ENCODE data around the gene GIT2.

GIT2 gene

DNA sequence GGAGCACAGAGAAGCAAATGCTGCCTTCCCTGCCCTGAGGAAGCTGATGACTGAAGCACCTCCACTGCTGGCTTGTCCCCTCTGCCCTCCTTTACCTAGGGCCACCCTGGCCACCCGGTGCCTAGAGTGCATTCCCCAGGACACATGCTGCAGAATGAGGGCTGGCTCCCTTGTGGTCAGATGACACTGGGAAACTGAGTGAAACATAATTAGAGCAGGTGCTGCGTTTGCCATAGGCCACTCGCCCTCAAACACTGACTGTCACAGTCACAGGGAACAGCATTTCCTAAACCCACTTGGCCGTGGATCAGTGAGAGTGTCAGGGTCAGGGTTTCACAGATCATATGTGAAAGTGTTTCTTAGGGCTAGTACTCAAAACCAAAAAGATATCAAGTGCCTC, 80.1 kb downstream of the GIT2 start:
- TF ChIP-seq, protein P1, sequence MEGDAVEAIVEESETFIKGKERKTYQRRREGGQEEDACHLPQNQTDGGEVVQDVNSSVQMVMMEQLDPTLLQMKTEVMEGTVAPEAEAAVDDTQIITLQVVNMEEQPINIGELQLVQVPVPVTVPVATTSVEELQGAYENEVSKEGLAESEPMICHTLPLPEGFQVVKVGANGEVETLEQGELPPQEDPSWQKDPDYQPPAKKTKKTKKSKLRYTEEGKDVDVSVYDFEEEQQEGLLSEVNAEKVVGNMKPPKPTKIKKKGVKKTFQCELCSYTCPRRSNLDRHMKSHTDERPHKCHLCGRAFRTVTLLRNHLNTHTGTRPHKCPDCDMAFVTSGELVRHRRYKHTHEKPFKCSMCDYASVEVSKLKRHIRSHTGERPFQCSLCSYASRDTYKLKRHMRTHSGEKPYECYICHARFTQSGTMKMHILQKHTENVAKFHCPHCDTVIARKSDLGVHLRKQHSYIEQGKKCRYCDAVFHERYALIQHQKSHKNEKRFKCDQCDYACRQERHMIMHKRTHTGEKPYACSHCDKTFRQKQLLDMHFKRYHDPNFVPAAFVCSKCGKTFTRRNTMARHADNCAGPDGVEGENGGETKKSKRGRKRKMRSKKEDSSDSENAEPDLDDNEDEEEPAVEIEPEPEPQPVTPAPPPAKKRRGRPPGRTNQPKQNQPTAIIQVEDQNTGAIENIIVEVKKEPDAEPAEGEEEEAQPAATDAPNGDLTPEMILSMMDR (IDR thresholded peaks at IDR 0.05), result no peak
- Histone ChIP-seq H3K27me3 (ENCODE audit: control insufficient read depth, insufficient read depth, low read length) (no peaks in the 10 kb centered on the region), H3K79me2 (no peaks in the 10 kb centered on the region), H3K4me2 (ENCODE audit: low read length) (no peak overlapping the region), H3K9me3 (ENCODE audit: control insufficient read depth, low read length) (no peaks in the 10 kb centered on the region), H3K36me3 (ENCODE audit: control insufficient read depth, insufficient read depth, low read length) (no peaks in the 10 kb centered on the region), H3K27ac (no peak overlapping the region), H3K4me1 (no peaks in the 10 kb centered on the region), H3K9ac (no peak overlapping the region), H2AFZ (no peak overlapping the region), H3K4me3 (ENCODE audit: low read depth, low read length) (no peak overlapping the region)

GRCh38 chr12:109915171-109916040, 80.8 kb downstream of the GIT2 start:
- H3K4me1 ChIP-seq, result no peaks in the 10 kb centered on the region
- H3K79me2 ChIP-seq, result no peaks in the 10 kb centered on the region
- H3K9ac ChIP-seq, result no peak overlapping the region
- TF ChIP-seq, protein P1 (IDR thresholded peaks at IDR 0.05), result no peak
- H3K4me3 ChIP-seq (ENCODE audit: low read depth, low read length), result no peak overlapping the region
- H3K27ac ChIP-seq, result no peak overlapping the region
- no peak overlapping the region for H2AFZ ChIP-seq
- no peaks in the 10 kb centered on the region for H3K36me3 ChIP-seq (ENCODE audit: control insufficient read depth, insufficient read depth, low read length)
- no peaks in the 10 kb centered on the region for H3K9me3 ChIP-seq (ENCODE audit: control insufficient read depth, low read length)
- H3K4me2 ChIP-seq (ENCODE audit: low read length), result no peak overlapping the region
- no peaks in the 10 kb centered on the region for H3K27me3 ChIP-seq (ENCODE audit: control insufficient read depth, insufficient read depth, low read length)

DNA sequence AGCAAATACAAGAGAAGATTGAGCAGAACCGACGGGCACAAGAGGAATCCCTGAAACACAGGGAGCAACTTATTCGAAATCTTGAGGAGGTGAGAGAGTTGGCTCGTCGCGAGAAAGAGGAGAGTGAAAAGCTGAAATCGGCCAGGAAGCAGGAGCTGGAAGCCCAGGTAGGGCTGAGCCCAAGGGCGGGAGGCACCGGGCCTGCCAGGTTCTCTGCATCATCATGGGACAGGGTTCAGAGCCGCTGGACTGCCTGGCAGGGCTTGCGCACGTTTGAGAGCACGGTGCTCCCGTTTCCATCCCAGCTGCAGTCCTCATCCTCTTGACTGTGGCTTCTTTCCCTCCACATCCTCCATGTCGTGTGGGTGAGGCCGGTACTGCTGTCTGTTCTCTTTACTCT, 81.7 kb downstream of the GIT2 start:
- no peak overlapping the region for H3K4me3 ChIP-seq (ENCODE audit: low read depth, low read length)
- TF ChIP-seq, protein P1 (IDR thresholded peaks at IDR 0.05), result no peak
- H3K27ac ChIP-seq, result no peak overlapping the region
- no peaks in the 10 kb centered on the region for H3K36me3 ChIP-seq (ENCODE audit: control insufficient read depth, insufficient read depth, low read length)
- no peaks in the 10 kb centered on the region for H3K4me1 ChIP-seq
- H3K4me2 ChIP-seq (ENCODE audit: low read length), result no peak overlapping the region
- H2AFZ ChIP-seq, result no peak overlapping the region
- H3K79me2 ChIP-seq, result no peaks in the 10 kb centered on the region
- no peaks in the 10 kb centered on the region for H3K27me3 ChIP-seq (ENCODE audit: control insufficient read depth, insufficient read depth, low read length)
- H3K9ac ChIP-seq, result no peak overlapping the region
- no peaks in the 10 kb centered on the region for H3K9me3 ChIP-seq (ENCODE audit: control insufficient read depth, low read length)

DNA sequence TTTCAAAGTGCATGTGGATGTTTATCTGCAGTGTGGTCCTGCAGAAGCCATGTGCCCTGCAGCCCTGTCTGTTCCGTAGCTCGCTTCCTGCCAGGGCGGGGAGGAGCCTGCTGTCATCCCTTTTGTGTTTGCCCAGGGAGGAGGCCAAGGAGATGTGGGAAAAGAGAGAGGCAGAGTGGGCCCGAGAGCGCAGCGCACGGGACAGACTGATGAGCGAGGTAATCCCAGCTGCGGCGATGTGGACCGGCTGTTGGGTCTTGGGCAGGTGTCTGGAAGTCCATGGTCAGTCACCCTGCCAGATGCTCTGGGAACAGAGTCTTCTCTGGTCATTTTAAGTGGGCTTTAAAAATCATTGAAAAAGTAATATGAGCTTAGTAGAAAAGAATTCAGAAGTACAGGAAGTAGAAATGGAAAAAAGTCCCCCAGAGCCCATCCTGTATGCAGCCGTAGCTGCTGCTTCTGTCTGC, 83.3 kb downstream of the GIT2 start:
- Histone ChIP-seq H3K9ac (no peak overlapping the region), H3K4me2 (ENCODE audit: low read length) (no peak overlapping the region), H3K36me3 (ENCODE audit: control insufficient read depth, insufficient read depth, low read length) (no peaks in the 10 kb centered on the region), H3K27me3 (ENCODE audit: control insufficient read depth, insufficient read depth, low read length) (no peaks in the 10 kb centered on the region), H3K79me2 (no peaks in the 10 kb centered on the region), H3K27ac (no peak overlapping the region), H3K4me1 (no peaks in the 10 kb centered on the region), H3K9me3 (ENCODE audit: control insufficient read depth, low read length) (no peaks in the 10 kb centered on the region), H2AFZ (no peak overlapping the region), H3K4me3 (ENCODE audit: low read depth, low read length) (no peak overlapping the region)
- TF ChIP-seq, protein P1 (IDR thresholded peaks at IDR 0.05), result no peak

- Histone ChIP-seq H3K9ac (no peak overlapping the region), H3K27me3 (ENCODE audit: control insufficient read depth, insufficient read depth, low read length) (no peaks in the 10 kb centered on the region), H3K4me1 (no peaks in the 10 kb centered on the region), H3K79me2 (no peaks in the 10 kb centered on the region), H3K4me2 (ENCODE audit: low read length) (no peak overlapping the region), H2AFZ (no peak overlapping the region), H3K36me3 (ENCODE audit: control insufficient read depth, insufficient read depth, low read length) (no peaks in the 10 kb centered on the region), H3K27ac (no peak overlapping the region), H3K4me3 (ENCODE audit: low read depth, low read length) (no peak overlapping the region), H3K9me3 (ENCODE audit: control insufficient read depth, low read length) (no peaks in the 10 kb centered on the region)
- TF ChIP-seq, protein P1 (IDR thresholded peaks at IDR 0.05), result no peak
Measured at GRCh38 chr12:109910969-109911348, 85.2 kb downstream of the GIT2 start.
